SJCRH30 (cell line): ENCODE results near the gene ARPC3. TPM values are rescaled to one million over a fixed set of nuclear protein-coding genes. Genes with fewer than 3 reads are reported as not detected.
"Not testable (repeated sequence)": the region's sequence is repeated elsewhere in the genome, so short reads cannot be mapped to it uniquely, and the experiment has no call there.

Experiments
- DNase-seq, 2 experiments: peaks; one replicate each; pipeline ENCODE4 v3.0.0-alpha.2; 2015 to 2020
- H3K27ac ChIP-seq: fragments of 250-450 bp; sonication (Bioruptor Pico); 2 replicates; pipeline ENCODE4 v1.5.1; 2020; ENCODE audit warnings: mild to moderate bottlenecking, moderate library complexity
- H3K27me3 ChIP-seq: fragments of 250-450 bp; sonication (Bioruptor Pico); 2 replicates; pipeline ENCODE4 v1.5.1; 2020; ENCODE audit warnings: mild to moderate bottlenecking, moderate library complexity
- H3K36me3 ChIP-seq: fragments of 250-450 bp; sonication (Bioruptor Pico); 2 replicates; pipeline ENCODE4 v1.5.1; 2020; ENCODE audit warnings: mild to moderate bottlenecking, moderate library complexity
- H3K4me1 ChIP-seq: fragments of 250-450 bp; sonication (Bioruptor Pico); 2 replicates; pipeline ENCODE4 v1.5.1; 2020; ENCODE audit warnings: mild to moderate bottlenecking, moderate library complexity
- H3K4me3 ChIP-seq: fragments of 250-450 bp; sonication (Bioruptor Pico); 2 replicates; pipeline ENCODE4 v1.5.1; 2020; ENCODE audit warnings: mild to moderate bottlenecking, moderate library complexity
- H3K9me3 ChIP-seq: fragments of 250-450 bp; sonication (Bioruptor Pico); replicated peaks from 2 replicates; pipeline ENCODE4 v1.5.1; 2020; ENCODE audit warnings: mild to moderate bottlenecking, moderate library complexity
- total RNA-seq: library from RNA; depleted of rRNA; stranded (reverse); fragments of >200 nt; shearing (Covaris generic); gene quantifications from 2 replicates; pipeline ENCODE4 v1.2.3, GENCODE V29; 2014

The ARPC3 gene
- total RNA-seq, 1 experiment from 2014 or later = 112 TPM

GRCh38 chr12:110431957-110432587, 18.1 kb downstream of the ARPC3 start:
- DNase-seq = no peak
- Histone ChIP-seq H3K4me3 (peak overlapping the region; percentile 67), H3K27me3 (no peaks in the 10 kb centered on the region), H3K27ac (no peak overlapping the region; the same call in 1 of the 2 replicates), H3K9me3 (no peaks in the 10 kb centered on the region), H3K4me1 (no peaks in the 10 kb centered on the region), H3K36me3 (peaks cover 16% of the 10 kb centered on the region)

- DNase-seq, H3K27me3 ChIP-seq, H3K4me3 ChIP-seq, H3K9me3 ChIP-seq, H3K36me3 ChIP-seq, H3K27ac ChIP-seq, H3K4me1 ChIP-seq: not testable (repeated sequence)
Measured at GRCh38 chr12:110429676-110430075, 20.5 kb downstream of the ARPC3 start.

- DNase-seq = no peak
- no peaks in the 10 kb centered on the region for H3K27me3 ChIP-seq
Measured at GRCh38 chr12:110426406-110426805, 23.7 kb downstream of the ARPC3 start.

DNA sequence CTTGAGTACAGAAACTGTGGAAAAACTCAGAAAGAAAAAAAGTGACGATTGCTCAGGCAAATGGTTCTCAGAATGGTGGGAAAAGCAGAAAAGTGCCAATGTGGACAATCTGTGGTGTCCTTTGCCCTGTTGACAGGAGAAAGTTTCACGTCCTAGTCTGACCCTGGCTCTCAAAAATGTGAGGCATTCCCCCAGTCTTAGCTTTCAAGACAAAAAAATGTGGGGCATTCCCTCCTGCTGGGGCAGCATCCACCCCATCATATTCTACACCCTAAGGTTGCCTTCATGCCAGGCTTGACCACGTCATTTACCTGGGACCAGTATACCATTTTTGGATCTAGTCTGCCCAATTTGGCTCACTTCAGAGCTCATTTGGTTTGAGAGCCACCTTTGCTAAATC, 25.9 kb downstream of the ARPC3 start:
- no peak for DNase-seq
- no peak overlapping the region for H3K4me3 ChIP-seq
- H3K27me3 ChIP-seq = no peaks in the 10 kb centered on the region
- no peaks in the 10 kb centered on the region for H3K9me3 ChIP-seq
- no peaks in the 10 kb centered on the region for H3K4me1 ChIP-seq
- no peak overlapping the region for H3K27ac ChIP-seq
- H3K36me3 ChIP-seq = no peaks in the 10 kb centered on the region

More at GRCh38 chr12:110426406-110426805, 23.7 kb downstream of the ARPC3 start:
- no peaks in the 10 kb centered on the region for H3K36me3 ChIP-seq
- H3K4me1 ChIP-seq = no peaks in the 10 kb centered on the region
- no peaks in the 10 kb centered on the region for H3K9me3 ChIP-seq
- no peak overlapping the region for H3K4me3 ChIP-seq
- no peak overlapping the region for H3K27ac ChIP-seq

DNA sequence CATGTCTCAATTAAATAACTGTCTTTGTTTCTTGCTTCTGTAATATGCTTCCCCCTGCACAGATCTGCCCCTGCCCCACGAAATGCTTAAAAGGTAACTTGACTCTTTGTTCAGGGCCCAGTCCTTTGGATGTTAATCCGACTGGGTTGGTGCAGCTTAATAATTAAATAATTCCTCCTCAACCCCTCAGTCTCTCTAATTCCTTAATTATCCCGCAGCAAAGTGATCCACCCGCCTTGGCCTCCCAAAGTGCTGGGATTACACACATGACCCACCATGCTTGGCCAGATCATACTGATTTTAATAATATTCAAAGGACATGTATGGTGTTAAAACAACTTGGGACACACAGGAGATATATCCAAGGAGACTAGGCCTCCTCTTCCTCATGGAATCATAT, 28.4 kb downstream of the ARPC3 start:
- H3K4me1 ChIP-seq = no peaks in the 10 kb centered on the region
- DNase-seq = no peak
- H3K27me3 ChIP-seq = no peaks in the 10 kb centered on the region
- no peaks in the 10 kb centered on the region for H3K9me3 ChIP-seq
- no peak overlapping the region for H3K27ac ChIP-seq
- no peaks in the 10 kb centered on the region for H3K36me3 ChIP-seq
- H3K4me3 ChIP-seq = no peak overlapping the region

DNA sequence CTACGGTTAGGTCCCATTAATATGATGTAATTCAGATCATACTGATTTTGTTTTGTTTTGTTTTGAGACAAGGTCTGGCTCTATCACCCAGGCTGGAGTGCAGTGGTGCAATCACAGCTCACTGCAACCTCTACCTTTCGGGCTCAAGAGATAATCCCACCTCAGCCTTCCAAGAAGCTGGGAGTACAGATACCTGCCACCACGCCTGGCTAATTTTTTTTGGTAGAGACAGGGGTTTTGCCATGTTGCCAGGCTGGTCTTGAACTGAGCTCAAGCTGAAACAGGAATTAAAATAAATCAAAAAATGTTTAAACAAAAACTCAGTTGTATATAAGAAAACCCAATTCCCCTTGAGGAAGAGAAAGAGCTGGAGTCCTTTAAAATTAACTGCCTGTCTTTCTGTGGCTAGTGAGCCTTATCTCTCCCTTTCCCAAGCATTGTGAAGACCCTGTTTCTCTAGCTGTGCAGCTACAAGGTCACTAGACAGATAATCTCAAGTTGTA, 28.9 kb downstream of the ARPC3 start:
- Histone ChIP-seq H3K27me3 (no peaks in the 10 kb centered on the region), H3K9me3 (no peaks in the 10 kb centered on the region), H3K4me3 (no peak overlapping the region), H3K4me1 (no peaks in the 10 kb centered on the region), H3K27ac (no peak overlapping the region), H3K36me3 (no peaks in the 10 kb centered on the region)
- DNase-seq = no peak

DNA sequence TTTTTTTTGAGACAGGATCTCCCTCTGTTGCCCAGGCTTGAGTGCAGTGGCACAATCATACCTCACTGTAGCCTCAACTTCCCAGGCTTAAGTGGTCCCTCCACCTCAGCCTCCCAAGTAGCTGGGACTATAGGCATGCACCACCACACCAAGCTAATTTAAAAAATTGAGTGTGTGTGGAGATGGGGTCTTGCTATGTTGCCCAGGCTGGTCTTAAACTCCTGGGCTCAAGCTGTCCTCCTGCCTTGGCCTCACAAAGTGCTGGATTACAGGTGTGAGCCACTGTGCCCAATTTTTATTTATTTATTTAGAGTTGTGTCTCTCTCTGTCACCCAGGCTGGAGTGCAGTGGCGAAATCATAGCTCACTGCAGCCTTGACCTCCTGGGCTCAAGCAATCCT, 29.5 kb downstream of the ARPC3 start:
- not testable (repeated sequence) for DNase-seq, H3K4me1 ChIP-seq

GRCh38 chr12:110417113-110417512, 33.0 kb downstream of the ARPC3 start:
- H3K4me3 ChIP-seq, H3K27me3 ChIP-seq, H3K36me3 ChIP-seq, H3K9me3 ChIP-seq, H3K27ac ChIP-seq, H3K4me1 ChIP-seq, DNase-seq: not testable (repeated sequence)

More for the DNA sequence above, 29.5 kb downstream of the ARPC3 start:
- H3K9me3 ChIP-seq, H3K27me3 ChIP-seq, H3K27ac ChIP-seq, H3K4me3 ChIP-seq, H3K36me3 ChIP-seq: not testable (repeated sequence)

DNA sequence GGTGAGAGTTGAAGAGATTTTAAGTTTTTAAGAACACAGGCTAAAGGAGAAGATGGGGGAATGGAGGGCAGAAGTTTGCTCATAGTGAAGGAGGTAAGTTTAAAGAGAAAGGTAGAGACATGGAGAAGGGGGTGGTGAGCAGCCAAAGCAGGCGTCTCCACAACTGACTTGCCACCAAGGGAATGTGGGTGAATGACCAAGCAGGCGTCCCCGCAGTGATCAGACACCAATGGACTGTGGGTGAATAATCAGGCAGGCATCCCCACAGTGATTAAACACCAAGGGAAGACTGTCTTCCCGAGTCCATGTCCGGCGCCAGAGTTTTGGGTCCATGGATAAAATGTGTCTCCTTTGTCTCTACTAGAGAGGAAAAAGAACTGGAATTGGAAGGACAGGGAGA, 40.1 kb downstream of the ARPC3 start:
- not testable (repeated sequence) for DNase-seq, H3K27ac ChIP-seq, H3K9me3 ChIP-seq, H3K36me3 ChIP-seq, H3K4me3 ChIP-seq, H3K4me1 ChIP-seq, H3K27me3 ChIP-seq

DNA sequence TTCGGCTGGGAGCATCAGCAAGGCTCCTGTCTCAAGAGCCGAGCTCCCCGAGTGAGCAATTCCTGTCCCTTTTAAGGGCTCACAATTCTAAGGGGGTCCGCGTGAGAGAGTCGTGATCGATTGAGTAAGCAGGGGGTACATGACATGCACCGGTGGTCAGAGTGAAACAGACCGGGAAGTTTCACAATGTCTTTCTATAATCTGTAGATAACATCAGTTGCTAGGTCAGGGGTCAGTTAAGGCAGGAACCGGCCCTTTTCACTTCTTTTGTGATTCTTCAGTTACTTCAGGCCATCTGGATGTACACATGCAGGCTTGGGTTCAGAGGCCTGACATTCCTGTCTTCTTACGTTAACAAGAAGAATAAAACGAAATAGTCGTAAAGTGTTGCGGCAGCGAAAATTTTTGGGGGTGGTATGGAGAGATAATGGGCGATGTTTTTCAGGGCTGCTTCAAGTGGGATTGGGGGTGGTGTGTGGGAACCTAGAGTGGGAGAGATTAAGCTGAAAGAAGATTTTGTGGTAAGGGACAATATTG, 44.9 kb downstream of the ARPC3 start:
- H3K27me3 ChIP-seq, H3K4me1 ChIP-seq, H3K4me3 ChIP-seq, H3K9me3 ChIP-seq, DNase-seq, H3K27ac ChIP-seq: not testable (repeated sequence)
- peaks cover 12% of the 10 kb centered on the region for H3K36me3 ChIP-seq

GRCh38 chr12:110403976-110404682, 46.0 kb downstream of the ARPC3 start:
- Histone ChIP-seq H3K4me1 (no peaks in the 10 kb centered on the region), H3K36me3 (peaks cover 14% of the 10 kb centered on the region), H3K9me3 (no peaks in the 10 kb centered on the region), H3K27ac (peak overlapping the region; percentile 94), H3K27me3 (0 out of 2 replicates have a peak, but pooled peaks cover 4% of the 10 kb centered on the region), H3K4me3 (peak overlapping the region; percentile 78)
- peak; percentile 73 to 88 for DNase-seq

- Histone ChIP-seq H3K4me1 (no peaks in the 10 kb centered on the region), H3K27me3 (no peaks in the 10 kb centered on the region), H3K36me3 (peaks cover 14% of the 10 kb centered on the region), H3K27ac (peak within 1 kb of the TSS; percentile 94), H3K4me3 (peak within 1 kb of the TSS; percentile 78), H3K9me3 (no peaks in the 10 kb centered on the region)
- peak; percentile 94 for DNase-seq
Measured at GRCh38 chr12:110403146-110403975, 46.8 kb downstream of the ARPC3 start, which contains the start of gene ANAPC7. TSS of gene ANAPC7 (minus strand) at chr12:110403708. CDS start at chr12:110403627, 81 bp downstream.
